ENCODE measurements around the gene SLC66A2. TPM values are rescaled to one million over a fixed set of nuclear protein-coding genes. Genes with fewer than 3 reads are reported as not detected.

The SLC66A2 gene
- total RNA-seq, 1 donor from 2014 or later, result 5.8 TPM

- H4K20me1 ChIP-seq (ENCODE audit: low read depth), result peaks cover 51% of the 10 kb centered on the region
- peak overlapping the region; percentile 44 for H3K27ac Mint-ChIP-seq
- H3K4me3 ChIP-seq, result peak overlapping the region; percentile 78
- H3F3A ChIP-seq (ENCODE audit: low read depth), result peaks cover 6% of the 10 kb centered on the region
- no peak for TF ChIP-seq CTCF (IDR thresholded peaks at IDR 0.05)
- TF ChIP-seq EZH2 (IDR thresholded peaks at IDR 0.05), result no peak
- TF ChIP-seq EZH2phosphoT487 (IDR thresholded peaks at IDR 0.05), result no peak
- H3K4me3 Mint-ChIP-seq, result peak overlapping the region; percentile 90
- no peak overlapping the region for H3K27ac ChIP-seq
- H3K9me3 Mint-ChIP-seq, result no peaks in the 10 kb centered on the region
- H3K9me3 ChIP-seq (ENCODE audit: low read depth), result no peaks in the 10 kb centered on the region
- no peaks in the 10 kb centered on the region for H3K27me3 Mint-ChIP-seq (ENCODE audit: insufficient read depth, low read depth)
- H3K36me3 Mint-ChIP-seq, result peaks cover 20% of the 10 kb centered on the region
- peak overlapping the region; percentile 52 for H3K9ac ChIP-seq
- H3K4me1 Mint-ChIP-seq, result peaks cover 23% of the 10 kb centered on the region
- peak overlapping the region; percentile 88 for H3K4me2 ChIP-seq
- H3K27me3 ChIP-seq, result no peaks in the 10 kb centered on the region
- no peak for DNase-seq (ENCODE audit: low spot score)
- peaks cover 57% of the 10 kb centered on the region for H3K79me2 ChIP-seq (ENCODE audit: low read depth)
- peaks cover 10% of the 10 kb centered on the region for H3K4me1 ChIP-seq
- peak overlapping the region; percentile 92 for H2AFZ ChIP-seq (replicated peaks)
- no peaks in the 10 kb centered on the region for H3K36me3 ChIP-seq
These were observed 36.1 kb upstream of the SLC66A2 start for GRCh38 chr18:79987566-79987965.

GRCh38 chr18:79986726-79987125 lies 35.3 kb upstream of the SLC66A2 start:
- peak overlapping the region; percentile 88 for H3K4me2 ChIP-seq
- no peaks in the 10 kb centered on the region for H3K36me3 ChIP-seq
- H3K27ac ChIP-seq, result no peak overlapping the region
- Mint-ChIP-seq H3K36me3 (peaks cover 20% of the 10 kb centered on the region), H3K4me3 (peak overlapping the region; percentile 90), H3K27me3 (ENCODE audit: insufficient read depth, low read depth) (no peaks in the 10 kb centered on the region), H3K9me3 (no peaks in the 10 kb centered on the region), H3K27ac (peak overlapping the region; percentile 60), H3K4me1 (peaks cover 24% of the 10 kb centered on the region)
- peaks cover 6% of the 10 kb centered on the region for H3F3A ChIP-seq (ENCODE audit: low read depth)
- no peak overlapping the region for H3K9ac ChIP-seq
- TF ChIP-seq CTCF (IDR thresholded peaks at IDR 0.05) (no peak), EZH2phosphoT487 (IDR thresholded peaks at IDR 0.05) (no peak), EZH2 (IDR thresholded peaks at IDR 0.05) (no peak)
- no peaks in the 10 kb centered on the region for H3K27me3 ChIP-seq
- no peaks in the 10 kb centered on the region for H3K9me3 ChIP-seq (ENCODE audit: low read depth)
- H3K4me1 ChIP-seq, result peaks cover 10% of the 10 kb centered on the region
- peaks cover 65% of the 10 kb centered on the region for H3K79me2 ChIP-seq (ENCODE audit: low read depth)
- DNase-seq (ENCODE audit: low spot score), result peak; percentile 16
- H2AFZ ChIP-seq (replicated peaks), result no peak overlapping the region
- H3K4me3 ChIP-seq, result peak overlapping the region; percentile 78
- peaks cover 60% of the 10 kb centered on the region for H4K20me1 ChIP-seq (ENCODE audit: low read depth)

GRCh38 chr18:79985172-79985571 lies 33.7 kb upstream of the SLC66A2 start:
- TF ChIP-seq EZH2 (IDR thresholded peaks at IDR 0.05), result no peak
- no peak for TF ChIP-seq CTCF (IDR thresholded peaks at IDR 0.05)
- no peak for TF ChIP-seq EZH2phosphoT487 (IDR thresholded peaks at IDR 0.05)
- no peak overlapping the region for H3K27ac Mint-ChIP-seq

More at GRCh38 chr18:79985172-79985571, 33.7 kb upstream of the SLC66A2 start:
- no peaks in the 10 kb centered on the region for H3K9me3 ChIP-seq (ENCODE audit: low read depth)
- H3K27me3 ChIP-seq, result no peaks in the 10 kb centered on the region
- H4K20me1 ChIP-seq (ENCODE audit: low read depth), result peaks cover 75% of the 10 kb centered on the region
- Mint-ChIP-seq H3K36me3 (peaks cover 20% of the 10 kb centered on the region), H3K4me3 (no peak overlapping the region), H3K27me3 (ENCODE audit: insufficient read depth, low read depth) (peaks cover 2% of the 10 kb centered on the region), H3K4me1 (peaks cover 24% of the 10 kb centered on the region), H3K9me3 (no peaks in the 10 kb centered on the region)
- no peak overlapping the region for H3K4me3 ChIP-seq
- no peak overlapping the region for H2AFZ ChIP-seq (replicated peaks)
- H3K4me1 ChIP-seq, result peaks cover 10% of the 10 kb centered on the region
- H3K36me3 ChIP-seq, result no peaks in the 10 kb centered on the region
- H3F3A ChIP-seq (ENCODE audit: low read depth), result peaks cover 6% of the 10 kb centered on the region
- DNase-seq (ENCODE audit: low spot score), result no peak
- H3K27ac ChIP-seq, result no peak overlapping the region
- H3K79me2 ChIP-seq (ENCODE audit: low read depth), result peaks cover 81% of the 10 kb centered on the region
- no peak overlapping the region for H3K9ac ChIP-seq
- no peak overlapping the region for H3K4me2 ChIP-seq
